Measurements from ENCODE around the gene TMEM42.

Gene TMEM42

GRCh38 chr3:44905446-44906157, 43.9 kb downstream of the TMEM42 start:
- Histone ChIP-seq H3K36me3 (ENCODE audit: control insufficient read depth in 5 of 5, insufficient read depth in 5 of 5, low read length in 5 of 5) (no peaks in the 10 kb centered on the region), H3K4me1 (ENCODE audit: control insufficient read depth in 5 of 5, insufficient read depth in 5 of 5, low read length in 5 of 5) (no peaks in the 10 kb centered on the region), H3K27ac (ENCODE audit: low read depth, low read length) (no peak overlapping the region), H3K27me3 (ENCODE audit: control insufficient read depth in 5 of 5, insufficient read depth in 4 of 5, low read length in 5 of 5) (peaks cover 0 to 21% (median 11%) of the 10 kb centered on the region in 5 donors), H3K9me3 (ENCODE audit: control insufficient read depth in 5 of 5, low read length in 5 of 5) (no peaks in the 10 kb centered on the region), H3K9ac (ENCODE audit: low read length in 5 of 5) (no peak overlapping the region), H3K4me3 (ENCODE audit: low read depth in 1 of 5, low read length in 5 of 5) (no peak overlapping the region)

GRCh38 chr3:44906997-44907396, 45.3 kb downstream of the TMEM42 start:
- Histone ChIP-seq H3K9ac (ENCODE audit: low read length in 5 of 5) (no peak overlapping the region), H3K4me3 (ENCODE audit: low read depth in 1 of 5, low read length in 5 of 5) (no peak overlapping the region), H3K36me3 (ENCODE audit: control insufficient read depth in 5 of 5, insufficient read depth in 5 of 5, low read length in 5 of 5) (no peaks in the 10 kb centered on the region), H3K9me3 (ENCODE audit: control insufficient read depth in 5 of 5, low read length in 5 of 5) (no peaks in the 10 kb centered on the region), H3K4me1 (ENCODE audit: control insufficient read depth in 5 of 5, insufficient read depth in 5 of 5, low read length in 5 of 5) (no peaks in the 10 kb centered on the region), H3K27me3 (ENCODE audit: control insufficient read depth in 5 of 5, insufficient read depth in 4 of 5, low read length in 5 of 5) (peaks cover 0 to 12% (median 9%) of the 10 kb centered on the region in 5 donors), H3K27ac (ENCODE audit: low read depth, low read length) (no peak overlapping the region)

GRCh38 chr3:44907612-44908011, 45.9 kb downstream of the TMEM42 start:
- peaks cover 0 to 12% (median 9%) of the 10 kb centered on the region in 5 donors for H3K27me3 ChIP-seq (ENCODE audit: control insufficient read depth in 5 of 5, insufficient read depth in 4 of 5, low read length in 5 of 5)
- H3K9me3 ChIP-seq (ENCODE audit: control insufficient read depth in 5 of 5, low read length in 5 of 5): no peaks in the 10 kb centered on the region
- H3K36me3 ChIP-seq (ENCODE audit: control insufficient read depth in 5 of 5, insufficient read depth in 5 of 5, low read length in 5 of 5): no peaks in the 10 kb centered on the region
- H3K9ac ChIP-seq (ENCODE audit: low read length in 5 of 5): no peak overlapping the region
- H3K27ac ChIP-seq (ENCODE audit: low read depth, low read length): no peak overlapping the region
- no peaks in the 10 kb centered on the region for H3K4me1 ChIP-seq (ENCODE audit: control insufficient read depth in 5 of 5, insufficient read depth in 5 of 5, low read length in 5 of 5)
- no peak overlapping the region for H3K4me3 ChIP-seq (ENCODE audit: low read depth in 1 of 5, low read length in 5 of 5)

- H3K9ac ChIP-seq (ENCODE audit: low read length in 5 of 5): no peak overlapping the region
- no peaks in the 10 kb centered on the region for H3K36me3 ChIP-seq (ENCODE audit: control insufficient read depth in 5 of 5, insufficient read depth in 5 of 5, low read length in 5 of 5)
- peaks cover 0 to 7% (median 5%) of the 10 kb centered on the region in 5 donors for H3K27me3 ChIP-seq (ENCODE audit: control insufficient read depth in 5 of 5, insufficient read depth in 4 of 5, low read length in 5 of 5)
- no peak overlapping the region for H3K27ac ChIP-seq (ENCODE audit: low read depth, low read length)
- no peaks in the 10 kb centered on the region for H3K4me1 ChIP-seq (ENCODE audit: control insufficient read depth in 5 of 5, insufficient read depth in 5 of 5, low read length in 5 of 5)
- H3K4me3 ChIP-seq (ENCODE audit: low read depth in 1 of 5, low read length in 5 of 5): no peak overlapping the region
- H3K9me3 ChIP-seq (ENCODE audit: control insufficient read depth in 5 of 5, low read length in 5 of 5): no peaks in the 10 kb centered on the region
Measured at GRCh38 chr3:44909063-44909462, 47.4 kb downstream of the TMEM42 start.

GRCh38 chr3:44910693-44911092, 49.0 kb downstream of the TMEM42 start:
- Histone ChIP-seq H3K36me3 (ENCODE audit: control insufficient read depth in 5 of 5, insufficient read depth in 5 of 5, low read length in 5 of 5) (no peaks in the 10 kb centered on the region), H3K27ac (ENCODE audit: low read depth, low read length) (no peak overlapping the region), H3K27me3 (ENCODE audit: control insufficient read depth in 5 of 5, insufficient read depth in 4 of 5, low read length in 5 of 5) (peaks cover 0 to 7% (median 3%) of the 10 kb centered on the region in 5 donors), H3K4me3 (ENCODE audit: low read depth in 1 of 5, low read length in 5 of 5) (no peak overlapping the region), H3K4me1 (ENCODE audit: control insufficient read depth in 5 of 5, insufficient read depth in 5 of 5, low read length in 5 of 5) (peaks cover 0 to 6% (median 2%) of the 10 kb centered on the region in 5 donors), H3K9ac (ENCODE audit: low read length in 5 of 5) (no peak overlapping the region), H3K9me3 (ENCODE audit: control insufficient read depth in 5 of 5, low read length in 5 of 5) (no peaks in the 10 kb centered on the region)

GRCh38 chr3:44913868-44914468, 52.3 kb downstream of the TMEM42 start:
- no peak overlapping the region for H3K27ac ChIP-seq (ENCODE audit: low read depth, low read length)
- no peaks in the 10 kb centered on the region for H3K9me3 ChIP-seq (ENCODE audit: control insufficient read depth in 5 of 5, low read length in 5 of 5)
- peaks cover 0 to 13% (median 9%) of the 10 kb centered on the region in 5 donors for H3K4me1 ChIP-seq (ENCODE audit: control insufficient read depth in 5 of 5, insufficient read depth in 5 of 5, low read length in 5 of 5)
- no peak overlapping the region for H3K9ac ChIP-seq (ENCODE audit: low read length in 5 of 5)
- peaks cover 0 to 3% (median 0%) of the 10 kb centered on the region in 5 donors for H3K27me3 ChIP-seq (ENCODE audit: control insufficient read depth in 5 of 5, insufficient read depth in 4 of 5, low read length in 5 of 5)
- peaks cover 0 to 23% (median 19%) of the 10 kb centered on the region in 5 donors for H3K36me3 ChIP-seq (ENCODE audit: control insufficient read depth in 5 of 5, insufficient read depth in 5 of 5, low read length in 5 of 5)
- H3K4me3 ChIP-seq (ENCODE audit: low read depth in 1 of 5, low read length in 5 of 5): no peak overlapping the region

GRCh38 chr3:44914936-44915335, 53.2 kb downstream of the TMEM42 start:
- Histone ChIP-seq H3K4me1 (ENCODE audit: control insufficient read depth in 5 of 5, insufficient read depth in 5 of 5, low read length in 5 of 5) (peaks cover 0 to 13% (median 9%) of the 10 kb centered on the region in 5 donors), H3K27ac (ENCODE audit: low read depth, low read length) (no peak overlapping the region), H3K9ac (ENCODE audit: low read length in 5 of 5) (no peak overlapping the region), H3K4me3 (ENCODE audit: low read depth in 1 of 5, low read length in 5 of 5) (no peak overlapping the region), H3K36me3 (ENCODE audit: control insufficient read depth in 5 of 5, insufficient read depth in 5 of 5, low read length in 5 of 5) (peaks cover 0 to 23% (median 19%) of the 10 kb centered on the region in 5 donors), H3K9me3 (ENCODE audit: control insufficient read depth in 5 of 5, low read length in 5 of 5) (no peaks in the 10 kb centered on the region), H3K27me3 (ENCODE audit: control insufficient read depth in 5 of 5, insufficient read depth in 4 of 5, low read length in 5 of 5) (no peaks in the 10 kb centered on the region)

Measured in subcutaneous abdominal adipose tissue (tissue), 5 donors.